CD4-positive, alpha-beta T cell treated with Interleukin-10 for 1 hour (primary cell): ENCODE results near the gene IRGQ.
A peak's percentile ranks its signal among the peaks of the same experiment; 100 is the strongest.
"Not testable (repeated sequence)": the region's sequence is repeated elsewhere in the genome, so short reads cannot be mapped to it uniquely, and the experiment has no call there.

ENCODE experiments used
- DNase-seq: peaks from one replicate; pipeline ENCODE4 v3.0.0-alpha.2; 2020

IRGQ gene

GRCh38 chr19:43597876-43598275, 1.9 kb upstream of the IRGQ start:
- DNase-seq, result no peak

DNA sequence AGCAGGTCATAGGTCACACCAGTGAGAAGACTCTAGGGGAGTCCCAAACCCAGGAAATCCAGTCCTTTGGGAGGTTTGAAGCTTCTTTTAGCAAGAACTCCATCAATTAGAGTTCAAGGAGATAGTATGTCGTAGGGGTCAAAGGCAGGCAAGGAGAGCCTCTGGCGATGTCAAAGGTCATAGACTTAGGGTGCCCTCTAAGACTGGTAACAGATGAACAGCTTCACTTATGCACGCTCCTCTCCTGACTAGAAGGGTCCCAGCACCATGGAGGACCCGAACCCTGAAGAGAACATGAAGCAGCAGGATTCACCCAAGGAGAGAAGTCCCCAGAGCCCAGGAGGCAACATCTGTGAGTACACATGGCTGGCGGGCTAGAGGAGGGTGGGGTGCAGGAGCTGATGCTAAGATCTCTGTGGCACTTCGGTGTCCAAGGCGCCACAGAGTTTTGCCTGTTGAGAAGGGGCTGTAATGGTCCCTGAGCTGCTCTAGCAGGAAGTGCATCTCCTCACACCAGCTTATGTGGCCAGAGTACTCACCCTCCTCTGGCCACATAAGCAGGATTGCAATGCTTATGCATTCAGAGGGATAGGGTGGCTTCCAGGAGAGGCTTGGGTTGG, 1.0 kb upstream of the IRGQ start:
- DNase-seq, result no peak

GRCh38 chr19:43595605-43595998, 332 bp downstream of the IRGQ start:
- DNase-seq, result no peak

DNA sequence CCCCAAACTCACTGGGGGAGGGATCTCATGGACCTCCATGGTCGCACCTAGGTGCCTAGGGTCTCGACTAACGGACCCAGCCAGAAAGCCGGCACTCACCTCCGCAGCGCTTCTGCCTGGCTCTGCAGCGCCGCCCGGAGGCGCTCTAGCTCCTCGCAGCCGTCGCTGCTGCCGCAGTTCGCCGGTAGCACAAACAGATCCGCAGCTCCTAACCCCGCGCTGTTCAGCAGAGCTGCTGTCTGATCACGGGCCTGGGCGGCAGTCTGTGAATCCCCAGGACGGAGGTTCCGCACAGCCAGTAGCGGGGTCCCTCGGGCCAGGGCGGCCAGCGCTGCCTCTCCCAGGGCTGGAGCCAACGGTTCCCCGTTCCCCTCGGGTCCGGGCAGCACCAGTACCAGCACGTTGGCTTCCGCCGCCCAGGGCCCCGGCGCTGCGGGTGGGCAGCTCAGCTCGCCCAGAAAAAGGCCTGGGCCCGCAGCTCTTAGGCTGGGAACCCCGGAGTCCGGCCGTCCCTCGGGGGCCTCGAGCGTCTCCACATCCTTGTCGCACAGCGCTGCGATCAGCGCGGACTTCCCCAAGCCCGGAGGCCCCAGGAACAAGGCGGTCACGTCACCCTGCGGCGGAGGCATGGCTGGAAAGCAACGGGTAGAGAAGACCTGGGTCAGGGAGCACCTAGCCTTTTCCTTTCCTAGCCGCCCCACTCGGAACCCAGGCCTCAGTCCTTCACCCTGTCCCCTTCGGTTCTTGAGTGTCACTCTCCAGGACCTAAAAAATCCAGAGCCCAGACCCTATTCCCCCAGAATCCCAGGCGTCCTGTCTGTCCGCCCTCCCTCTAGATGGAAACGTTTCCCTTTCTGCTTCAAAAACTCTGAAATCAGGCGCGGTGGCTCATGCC, 977 bp downstream of the IRGQ start:
- DNase-seq, result peak; percentile 81

GRCh38 chr19:43594081-43594697, 1.7 kb downstream of the IRGQ start:
- DNase-seq, result no peak

DNA sequence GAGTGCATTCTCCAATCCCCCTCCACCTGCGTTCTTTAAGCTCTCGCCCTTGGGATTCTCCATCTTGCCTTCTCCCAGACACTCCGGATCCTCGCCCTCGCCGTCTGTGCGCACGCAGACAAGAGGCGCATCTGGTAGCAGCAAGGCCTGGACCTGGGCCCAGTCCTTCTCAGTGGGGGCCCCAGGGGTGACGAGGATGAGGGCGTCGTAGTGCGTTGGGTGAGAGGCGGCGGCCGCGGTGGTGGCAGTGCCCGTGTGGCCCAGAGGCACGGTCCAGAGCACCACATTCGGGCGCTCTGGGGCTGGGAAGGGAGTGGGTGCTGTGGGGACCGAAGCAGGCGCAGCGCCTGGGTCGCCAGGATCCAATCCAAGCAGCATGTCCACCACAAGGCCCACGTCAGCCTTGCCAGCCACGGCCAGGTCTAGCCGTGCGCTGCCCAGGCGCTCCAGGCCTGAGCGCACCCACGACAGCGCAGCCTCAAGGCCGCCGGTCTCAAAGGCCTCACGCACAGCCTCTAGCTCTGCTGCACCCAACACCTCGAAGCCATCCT, 3.1 kb downstream of the IRGQ start:
- no peak for DNase-seq

DNA sequence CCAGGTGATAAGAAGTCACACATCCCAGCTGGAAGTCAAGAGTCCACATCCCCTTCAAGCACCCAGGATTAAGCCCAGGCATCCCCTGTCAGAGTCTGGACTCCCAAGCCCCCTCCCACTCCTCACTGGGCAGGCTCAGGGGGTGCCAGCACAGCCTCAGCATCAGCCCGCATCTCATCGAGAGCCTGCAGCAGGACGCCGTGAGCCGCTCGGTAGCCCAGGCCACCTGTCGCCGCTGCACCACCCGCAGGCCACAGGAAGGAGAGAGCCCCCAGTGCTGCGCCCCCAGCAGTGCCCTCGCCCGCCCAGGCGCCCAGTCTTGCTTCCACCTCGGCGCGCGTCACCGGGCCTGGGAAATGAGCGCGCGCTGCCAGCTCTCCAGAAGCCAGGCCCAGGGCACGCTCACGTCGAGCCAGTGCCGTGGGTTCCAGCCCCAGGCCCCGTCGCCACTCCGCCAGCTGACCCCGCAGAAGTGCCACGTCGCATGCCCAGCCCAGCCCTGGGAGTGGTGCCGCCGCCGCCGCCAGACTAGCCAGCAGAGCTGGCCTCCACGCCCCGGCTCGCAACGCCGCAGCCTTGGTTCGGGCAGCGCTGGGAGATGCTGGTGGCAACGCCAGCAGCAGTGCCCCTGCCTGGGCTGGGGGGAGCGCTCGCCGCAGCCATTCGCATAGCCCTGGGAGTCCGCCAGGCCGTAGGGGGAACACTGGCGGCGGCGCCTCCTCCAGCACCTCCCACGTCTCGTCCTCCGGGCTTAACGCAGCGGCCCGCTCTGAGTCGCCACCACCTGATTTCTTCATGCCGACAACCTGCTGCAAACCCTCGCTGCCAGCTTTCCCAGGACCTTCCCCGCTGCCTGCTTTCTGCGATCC, 3.8 kb downstream of the IRGQ start:
- no peak for DNase-seq

DNA sequence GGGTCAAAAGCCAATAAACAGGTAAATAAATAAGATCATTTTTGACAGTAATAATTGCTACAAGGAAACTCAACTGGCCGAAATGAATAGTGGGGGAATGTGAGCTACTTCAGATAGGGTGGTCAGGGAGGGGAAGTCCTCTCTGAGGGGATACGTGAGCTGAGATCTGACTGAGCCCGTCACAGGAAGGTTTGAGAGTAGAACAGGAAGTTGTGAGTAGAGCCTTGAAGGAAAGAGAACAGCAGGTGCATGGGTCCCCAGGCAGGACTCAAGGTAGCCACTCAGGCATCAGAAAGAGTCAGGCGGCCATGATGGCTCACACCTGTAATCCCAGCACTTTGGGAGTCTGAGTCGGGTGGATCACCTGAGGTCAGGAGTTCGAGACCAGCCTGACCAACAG, 6.3 kb downstream of the IRGQ start:
- no peak for DNase-seq

GRCh38 chr19:43589277-43589676, 6.7 kb downstream of the IRGQ start:
- DNase-seq, result no peak

- DNase-seq, result not testable (repeated sequence)
Observed at GRCh38 chr19:43587029-43587428, 8.9 kb downstream of the IRGQ start.

DNA sequence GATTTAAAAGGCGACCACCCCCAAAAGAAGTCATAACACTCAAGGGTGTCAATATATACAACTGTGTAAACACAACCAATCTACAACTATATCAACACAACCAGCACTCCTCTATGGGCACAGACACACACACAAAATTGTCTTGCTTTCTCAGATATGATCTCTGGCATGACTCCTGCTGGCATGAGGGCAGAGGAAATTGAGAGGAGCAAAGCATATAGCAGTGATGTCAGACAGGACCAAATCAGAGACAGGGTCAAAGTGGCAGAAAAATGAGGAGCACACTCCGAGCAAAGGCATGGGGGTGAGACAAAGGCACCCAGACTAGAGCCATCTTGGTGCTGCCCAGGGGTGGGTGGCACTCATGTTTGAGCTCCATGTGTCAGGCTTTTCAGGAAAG, 9.6 kb downstream of the IRGQ start:
- no peak for DNase-seq

- no peak for DNase-seq
Observed at GRCh38 chr19:43584484-43584883, 11.4 kb downstream of the IRGQ start.

DNA sequence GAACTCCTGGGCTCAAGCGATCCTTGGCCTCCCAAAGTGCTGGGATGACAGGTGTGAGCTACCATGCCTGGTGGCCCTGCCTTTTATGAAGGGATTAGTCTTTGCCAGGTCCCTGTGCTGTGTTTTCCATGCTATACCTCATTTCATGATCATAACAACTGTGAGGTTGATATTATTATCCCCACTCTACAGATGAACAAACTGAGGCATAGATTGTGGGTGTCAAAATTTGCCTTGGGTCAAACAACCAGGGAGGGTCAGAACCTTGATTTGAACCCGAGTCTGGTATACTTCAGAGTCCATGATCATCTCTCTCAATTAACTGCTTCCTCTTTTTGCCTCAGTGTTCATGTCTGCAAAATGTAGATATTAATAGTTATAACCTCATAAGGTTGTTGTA, 13.4 kb downstream of the IRGQ start:
- DNase-seq, result no peak

DNA sequence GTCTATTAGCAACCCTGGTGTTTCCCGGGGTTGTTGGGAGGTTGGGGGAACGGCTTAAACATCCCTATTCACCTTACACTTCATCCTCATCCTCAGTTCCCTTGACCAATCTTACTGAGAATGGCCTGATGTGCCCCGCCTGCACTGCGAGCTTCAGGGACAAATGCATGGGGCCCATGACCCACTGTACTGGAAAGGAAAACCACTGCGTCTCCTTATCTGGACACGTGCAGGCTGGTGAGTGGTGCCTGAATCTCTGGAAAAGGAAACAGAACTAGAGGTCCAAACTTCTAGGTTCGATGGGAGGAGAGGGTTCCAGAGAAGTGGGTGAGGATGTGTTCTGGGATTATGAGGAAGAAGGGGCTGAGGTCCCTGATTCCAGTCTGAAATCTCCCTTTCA, 14.5 kb downstream of the IRGQ start:
- no peak for DNase-seq

GRCh38 chr19:43578787-43579186, 17.1 kb downstream of the IRGQ start:
- DNase-seq, result no peak

DNA sequence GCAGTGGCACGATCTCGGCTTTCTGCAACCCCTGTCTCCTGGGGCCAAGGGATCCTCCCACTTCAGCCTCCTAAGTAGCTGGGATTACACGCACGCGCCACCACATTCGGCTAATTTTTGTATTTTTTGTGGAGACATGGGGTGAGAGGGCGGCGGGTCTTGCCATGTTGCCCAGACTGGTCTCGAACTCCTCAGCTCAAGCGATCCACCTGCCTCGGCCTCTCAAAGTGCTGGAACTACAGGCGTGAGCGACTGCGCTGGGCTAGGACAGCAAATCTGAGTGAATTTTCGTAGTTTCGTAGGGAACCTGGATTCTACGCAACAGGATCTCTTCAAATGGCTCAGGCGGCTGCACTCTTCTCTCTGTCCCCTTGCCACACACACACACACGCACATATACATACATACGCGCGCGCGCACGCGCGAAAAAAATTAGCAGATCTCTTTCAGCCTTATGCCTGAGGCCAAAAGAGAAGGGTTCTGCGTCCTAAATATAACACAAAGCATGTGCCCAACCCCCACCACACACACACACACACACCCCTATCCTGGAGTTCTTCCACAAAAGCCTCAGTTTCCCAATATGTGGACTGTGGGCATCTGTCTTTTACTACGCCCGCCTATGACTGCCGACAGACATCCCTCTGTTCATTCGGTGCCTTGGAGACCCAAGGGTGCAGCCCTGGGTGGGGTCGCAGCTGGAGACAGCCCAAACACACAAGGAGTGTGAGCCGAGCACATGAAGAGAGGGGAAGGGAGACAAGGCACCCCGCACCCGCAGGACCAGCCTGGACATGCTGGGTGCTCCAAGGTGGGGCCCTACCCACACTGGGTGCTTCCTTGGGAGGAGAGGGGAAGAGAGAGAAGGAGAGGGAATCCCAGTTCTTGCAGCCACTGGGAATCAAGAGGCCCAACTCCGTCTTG, 19.7 kb downstream of the IRGQ start:
- no peak for DNase-seq

GRCh38 chr19:43575156-43575950, 20.6 kb downstream of the IRGQ start, which contains the start of the genes PINLYP and XRCC1:
PINLYP (plus strand) TSS chr19:43575801; CDS start chr19:43577192, 1,391 bp downstream.
XRCC1 (minus strand) TSS chr19:43575527; CDS start chr19:43575458, 69 bp downstream.
- peak; percentile 98 for DNase-seq

- no peak for DNase-seq
Observed at GRCh38 chr19:43574424-43575155, 21.3 kb downstream of the IRGQ start.

GRCh38 chr19:43572171-43572588, 23.8 kb downstream of the IRGQ start:
- DNase-seq, result no peak
